ENCODE data around the gene TCF15. TPM values are rescaled to one million over a fixed set of nuclear protein-coding genes. Genes with fewer than 3 reads are reported as not detected.
A peak's percentile ranks its signal among the peaks of the same experiment; 100 is the strongest.

TCF15 gene
- total RNA-seq, 1 donor, result not detected

- peak within 1 kb of the TSS; percentile 86 for H3K4me3 ChIP-seq (ENCODE audit: low read depth, low read length)
- peak; percentile 48 for TF ChIP-seq CTCF (IDR thresholded peaks at IDR 0.05; ENCODE audit: insufficient read depth, low read depth, low read length)
- DNase-seq (ENCODE audit: low read depth), result peak; percentile 94
Observed at GRCh38 chr20:653110-653589, 43.0 kb upstream of the TCF15 start, which contains the start of gene SRXN1. SRXN1 (minus strand) TSS chr20:653200; CDS start chr20:653185, 15 bp downstream.

GRCh38 chr20:652615-653109 lies 42.6 kb upstream of the TCF15 start:
- peak overlapping the region; percentile 86 for H3K4me3 ChIP-seq (ENCODE audit: low read depth, low read length)
- peak; percentile 16 for DNase-seq (ENCODE audit: low read depth)
- no peak for TF ChIP-seq CTCF (IDR thresholded peaks at IDR 0.05; ENCODE audit: insufficient read depth, low read depth, low read length)

DNA sequence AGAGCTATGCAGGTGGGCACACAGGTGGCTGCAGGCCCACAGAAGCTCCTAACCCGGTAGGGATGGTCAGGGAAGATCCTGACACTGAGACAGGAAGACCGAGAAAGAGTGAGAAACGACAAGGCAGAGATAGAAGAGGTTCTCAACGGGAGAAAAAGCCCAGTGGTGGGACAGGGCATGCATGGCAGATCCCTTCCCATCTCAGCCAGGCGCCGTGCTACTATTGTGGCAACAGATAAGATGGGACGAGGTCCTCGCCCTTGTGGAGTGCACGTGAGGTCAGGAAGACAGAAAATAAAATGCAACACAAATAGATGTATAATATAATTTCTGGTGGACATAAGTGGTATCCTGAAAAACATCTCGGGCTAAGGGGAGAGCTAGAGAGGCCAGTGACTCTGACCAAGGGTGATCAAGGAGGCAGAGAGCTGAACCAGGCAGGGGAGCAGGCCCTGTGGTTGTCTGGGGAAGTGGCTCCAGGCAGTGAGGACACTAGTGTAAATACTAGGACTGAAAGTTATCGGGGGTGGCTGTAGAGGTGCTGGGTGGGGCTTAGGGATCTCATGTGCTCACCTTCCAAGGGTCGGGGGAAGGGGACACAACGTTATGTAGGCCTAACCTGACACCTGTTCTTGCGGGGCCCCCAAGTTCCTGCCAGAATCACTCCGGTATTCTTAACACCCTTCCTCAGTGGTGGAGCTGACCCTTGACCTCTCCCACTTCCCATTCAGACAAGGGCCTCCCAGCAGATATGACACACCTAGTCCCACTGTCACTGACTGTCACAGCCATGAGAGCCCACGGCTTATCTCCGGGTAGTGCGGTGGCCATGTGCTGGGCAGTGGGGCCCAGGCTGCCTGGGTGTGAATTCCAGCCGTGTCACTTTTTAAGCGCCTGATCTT lies 41.9 kb upstream of the TCF15 start:
- peak overlapping the region; percentile 86 for H3K4me3 ChIP-seq (ENCODE audit: low read depth, low read length)
- DNase-seq (ENCODE audit: low read depth), result no peak
- no peak for TF ChIP-seq CTCF (IDR thresholded peaks at IDR 0.05; ENCODE audit: insufficient read depth, low read depth, low read length)

DNA sequence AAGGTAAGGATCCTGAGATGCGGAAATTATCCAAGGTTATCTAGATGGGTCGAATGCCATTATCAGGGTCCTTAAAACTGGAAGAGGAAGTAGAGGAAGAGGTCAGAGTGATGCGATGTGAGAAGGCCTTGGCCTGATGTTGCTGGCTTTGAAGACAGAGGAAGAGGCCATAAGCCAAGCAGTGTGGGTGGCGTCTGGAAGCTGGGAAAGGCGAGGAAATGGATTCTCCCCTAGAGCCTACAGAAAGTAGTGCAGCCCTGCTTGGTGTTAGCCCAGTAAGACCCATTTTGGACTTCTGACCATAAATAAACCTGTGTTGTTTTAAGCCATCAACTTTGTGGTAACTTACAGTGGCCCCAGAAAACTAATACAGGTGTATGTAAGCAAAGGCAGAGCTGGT lies 40.8 kb upstream of the TCF15 start:
- DNase-seq (ENCODE audit: low read depth), result no peak
- no peak overlapping the region for H3K4me3 ChIP-seq (ENCODE audit: low read depth, low read length)
- peak; percentile 20 for TF ChIP-seq CTCF (IDR thresholded peaks at IDR 0.05; ENCODE audit: insufficient read depth, low read depth, low read length)

DNA sequence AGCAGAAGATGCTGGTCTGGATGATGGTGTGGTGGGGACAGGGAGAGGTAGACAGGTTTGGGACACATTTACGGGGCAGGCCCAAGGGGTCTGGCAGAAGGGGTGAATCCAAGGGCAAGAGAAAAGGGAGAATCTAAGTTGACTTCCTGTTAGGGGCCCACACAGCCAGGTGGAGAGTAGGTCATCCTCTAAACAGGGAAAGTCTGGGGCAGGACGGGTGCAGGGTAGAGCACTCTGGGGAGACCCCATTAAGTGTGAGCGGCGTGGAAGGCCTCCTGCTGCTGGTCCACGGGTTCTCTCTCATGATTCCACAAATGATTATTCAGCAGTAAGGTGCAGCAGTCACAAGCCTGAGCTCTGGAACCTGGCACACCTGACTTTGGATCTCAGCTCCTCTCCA lies 40.2 kb upstream of the TCF15 start:
- no peak overlapping the region for H3K4me3 ChIP-seq (ENCODE audit: low read depth, low read length)
- DNase-seq (ENCODE audit: low read depth), result no peak
- TF ChIP-seq CTCF (IDR thresholded peaks at IDR 0.05; ENCODE audit: insufficient read depth, low read depth, low read length), result no peak

- H3K4me3 ChIP-seq (ENCODE audit: low read depth, low read length), result no peak overlapping the region
- no peak for DNase-seq (ENCODE audit: low read depth)
- TF ChIP-seq CTCF (IDR thresholded peaks at IDR 0.05; ENCODE audit: insufficient read depth, low read depth, low read length), result no peak
Observed at GRCh38 chr20:647479-648019, 37.4 kb upstream of the TCF15 start.
